Esophagus squamous epithelium (tissue), 4 donors: ENCODE measurements around the gene CCN5.

ENCODE experiments used
- POLR2A ChIP-seq, 4 donors: fragments of 450-650 bp; IDR thresholded peaks; one replicate each; pipeline ENCODE4 v1.6.1; 2017; ENCODE audit warnings: antibody characterized with exemption in 4 of 4, mild to moderate bottlenecking in 4 of 4, moderate library complexity in 3 of 4
- TF ChIP-seq, protein P1 (sequence below), 6 experiments: fragments of 450-650 bp in 4 of 6; fragments of 200-600 bp in 2 of 6; sonication (generic) in 2 of 6; IDR thresholded peaks; one replicate each; pipeline ENCODE4 v1.5.1; 2016 to 2019; ENCODE audit warnings: antibody characterized with exemption in 6 of 6, mild to moderate bottlenecking in 4 of 6, moderate library complexity in 4 of 6

DNA sequence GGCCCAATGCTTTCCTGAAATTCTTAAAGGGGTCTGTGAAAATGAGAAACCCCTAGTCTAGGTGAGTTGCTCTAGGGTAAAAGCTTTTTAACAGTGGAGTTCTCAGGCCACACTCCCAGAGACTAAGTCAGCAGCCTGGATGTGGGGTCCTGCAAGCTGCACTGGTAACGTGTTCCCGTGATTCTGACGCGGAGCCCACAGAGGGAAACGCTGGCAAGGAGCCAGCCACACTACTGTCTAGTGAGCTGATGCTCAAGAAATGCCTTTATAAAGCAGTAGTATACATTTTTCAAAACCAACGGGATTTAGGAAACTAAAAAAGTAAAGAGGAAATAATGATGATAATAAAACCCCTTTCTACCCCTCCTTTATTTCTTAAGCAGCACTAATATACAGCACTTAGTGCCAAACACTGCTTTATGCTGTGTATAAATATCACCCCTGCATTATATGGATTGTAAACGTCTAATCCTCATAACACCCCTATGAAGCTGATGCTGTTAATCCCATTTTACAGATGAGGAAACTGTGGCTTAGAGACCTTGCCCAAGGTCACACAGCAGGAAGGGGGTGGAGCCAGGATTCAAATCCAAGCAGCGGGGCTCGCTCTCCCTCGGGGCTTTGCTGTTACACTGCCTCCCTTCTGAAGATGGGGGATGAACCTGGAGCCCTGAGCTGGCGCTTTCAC, 55.5 kb downstream of the CCN5 start:
- TF ChIP-seq, protein P1, sequence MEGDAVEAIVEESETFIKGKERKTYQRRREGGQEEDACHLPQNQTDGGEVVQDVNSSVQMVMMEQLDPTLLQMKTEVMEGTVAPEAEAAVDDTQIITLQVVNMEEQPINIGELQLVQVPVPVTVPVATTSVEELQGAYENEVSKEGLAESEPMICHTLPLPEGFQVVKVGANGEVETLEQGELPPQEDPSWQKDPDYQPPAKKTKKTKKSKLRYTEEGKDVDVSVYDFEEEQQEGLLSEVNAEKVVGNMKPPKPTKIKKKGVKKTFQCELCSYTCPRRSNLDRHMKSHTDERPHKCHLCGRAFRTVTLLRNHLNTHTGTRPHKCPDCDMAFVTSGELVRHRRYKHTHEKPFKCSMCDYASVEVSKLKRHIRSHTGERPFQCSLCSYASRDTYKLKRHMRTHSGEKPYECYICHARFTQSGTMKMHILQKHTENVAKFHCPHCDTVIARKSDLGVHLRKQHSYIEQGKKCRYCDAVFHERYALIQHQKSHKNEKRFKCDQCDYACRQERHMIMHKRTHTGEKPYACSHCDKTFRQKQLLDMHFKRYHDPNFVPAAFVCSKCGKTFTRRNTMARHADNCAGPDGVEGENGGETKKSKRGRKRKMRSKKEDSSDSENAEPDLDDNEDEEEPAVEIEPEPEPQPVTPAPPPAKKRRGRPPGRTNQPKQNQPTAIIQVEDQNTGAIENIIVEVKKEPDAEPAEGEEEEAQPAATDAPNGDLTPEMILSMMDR (IDR thresholded peaks at IDR 0.05): no peak
- no peak for TF ChIP-seq POLR2A (IDR thresholded peaks at IDR 0.05)
